ENCODE data around the gene FOXD3.

Gene FOXD3

GRCh38 chr1:63322944-63323864 is 837 bp downstream of the FOXD3 start:
- no peak for DNase-seq (ENCODE audit: low read depth)
- TF ChIP-seq POLR2A (IDR thresholded peaks at IDR 0.05; ENCODE audit: extremely low read depth, insufficient read length): no peak
- TF ChIP-seq CTCF (IDR thresholded peaks at IDR 0.05; ENCODE audit: low read depth, low read length): no peak
- no peak for TF ChIP-seq MAX (IDR thresholded peaks at IDR 0.05; ENCODE audit: low read depth, low read length)
- no peak for TF ChIP-seq MYC (IDR thresholded peaks at IDR 0.05; ENCODE audit: low read depth, low read length)

GRCh38 chr1:63323865-63324778 is 1.8 kb downstream of the FOXD3 start:
- no peak overlapping the region for H3K4me3 ChIP-seq (ENCODE audit: low read depth, low read length)
- DNase-seq (ENCODE audit: low read depth): no peak
- TF ChIP-seq MAX (IDR thresholded peaks at IDR 0.05; ENCODE audit: low read depth, low read length): no peak
- TF ChIP-seq MYC (IDR thresholded peaks at IDR 0.05; ENCODE audit: low read depth, low read length): no peak
- no peak for TF ChIP-seq POLR2A (IDR thresholded peaks at IDR 0.05; ENCODE audit: extremely low read depth, insufficient read length)
- no peak for TF ChIP-seq CTCF (IDR thresholded peaks at IDR 0.05; ENCODE audit: low read depth, low read length)

More at GRCh38 chr1:63322944-63323864, 837 bp downstream of the FOXD3 start:
- H3K4me3 ChIP-seq (ENCODE audit: low read depth, low read length): no peak overlapping the region

- DNase-seq (ENCODE audit: low read depth): no peak
- no peak overlapping the region for H3K4me3 ChIP-seq (ENCODE audit: low read depth, low read length)
- no peak for TF ChIP-seq MAX (IDR thresholded peaks at IDR 0.05; ENCODE audit: low read depth, low read length)
- no peak for TF ChIP-seq POLR2A (IDR thresholded peaks at IDR 0.05; ENCODE audit: extremely low read depth, insufficient read length)
- no peak for TF ChIP-seq MYC (IDR thresholded peaks at IDR 0.05; ENCODE audit: low read depth, low read length)
- TF ChIP-seq CTCF (IDR thresholded peaks at IDR 0.05; ENCODE audit: low read depth, low read length): no peak
Measured at GRCh38 chr1:63324779-63325119, 2.4 kb downstream of the FOXD3 start.

GRCh38 chr1:63325279-63325985 is 3.1 kb downstream of the FOXD3 start:
- DNase-seq (ENCODE audit: low read depth): no peak
- TF ChIP-seq MAX (IDR thresholded peaks at IDR 0.05; ENCODE audit: low read depth, low read length): no peak
- TF ChIP-seq MYC (IDR thresholded peaks at IDR 0.05; ENCODE audit: low read depth, low read length): no peak
- TF ChIP-seq POLR2A (IDR thresholded peaks at IDR 0.05; ENCODE audit: extremely low read depth, insufficient read length): no peak
- H3K4me3 ChIP-seq (ENCODE audit: low read depth, low read length): no peak overlapping the region

GRCh38 chr1:63326106-63326472 is 3.7 kb downstream of the FOXD3 start:
- TF ChIP-seq MAX (IDR thresholded peaks at IDR 0.05; ENCODE audit: low read depth, low read length): no peak
- no peak for TF ChIP-seq MYC (IDR thresholded peaks at IDR 0.05; ENCODE audit: low read depth, low read length)
- TF ChIP-seq POLR2A (IDR thresholded peaks at IDR 0.05; ENCODE audit: extremely low read depth, insufficient read length): no peak
- no peak for TF ChIP-seq CTCF (IDR thresholded peaks at IDR 0.05; ENCODE audit: low read depth, low read length)
- no peak overlapping the region for H3K4me3 ChIP-seq (ENCODE audit: low read depth, low read length)
- DNase-seq (ENCODE audit: low read depth): no peak
